ENCODE data around the gene WWOX. TPM values are rescaled to one million over a fixed set of nuclear protein-coding genes. Genes with fewer than 3 reads are reported as not detected.

The WWOX gene
- total and polyA plus RNA-seq, 3 donors from 2014 or later, result 20.6 to 76.7 (median 64.1) TPM

DNA sequence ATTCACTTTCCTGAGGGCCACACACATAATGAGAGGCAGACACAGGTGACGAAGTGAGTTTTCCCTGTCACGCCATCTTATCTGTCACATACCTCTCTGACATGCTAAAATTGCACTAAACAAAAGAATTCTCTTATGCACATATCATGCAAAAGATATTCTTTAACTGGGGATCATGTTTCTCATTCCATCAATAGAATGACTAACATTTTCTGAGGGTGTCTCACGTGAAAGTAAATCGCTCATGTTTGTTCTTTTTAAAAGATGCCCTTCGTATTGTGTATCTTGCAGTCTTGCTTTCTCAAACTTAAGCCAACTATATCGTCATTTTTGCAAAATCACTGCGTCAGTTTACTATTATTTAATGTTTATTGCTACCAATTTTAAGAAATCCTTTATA, 306.4 kb downstream of the WWOX start:
- no peak overlapping the region for H3K4me3 ChIP-seq
- H3K36me3 ChIP-seq (ENCODE audit: low read depth, missing control alignments), result no peaks in the 10 kb centered on the region
- no peaks in the 10 kb centered on the region for H3K27me3 ChIP-seq
- no peaks in the 10 kb centered on the region for H3K9me3 ChIP-seq
- DNase-seq, result no peak
- WGBS, 2 donors, result 89 to 93% methylated on average over 7 of the region's 7 CpGs
- no peak overlapping the region for H3K27ac ChIP-seq
- intact Hi-C loops (cut with DNase I; ENCODE audit: low total_unique reads), result no loop called here
- H3K4me1 ChIP-seq, result no peaks in the 10 kb centered on the region
- TF ChIP-seq, protein P1, sequence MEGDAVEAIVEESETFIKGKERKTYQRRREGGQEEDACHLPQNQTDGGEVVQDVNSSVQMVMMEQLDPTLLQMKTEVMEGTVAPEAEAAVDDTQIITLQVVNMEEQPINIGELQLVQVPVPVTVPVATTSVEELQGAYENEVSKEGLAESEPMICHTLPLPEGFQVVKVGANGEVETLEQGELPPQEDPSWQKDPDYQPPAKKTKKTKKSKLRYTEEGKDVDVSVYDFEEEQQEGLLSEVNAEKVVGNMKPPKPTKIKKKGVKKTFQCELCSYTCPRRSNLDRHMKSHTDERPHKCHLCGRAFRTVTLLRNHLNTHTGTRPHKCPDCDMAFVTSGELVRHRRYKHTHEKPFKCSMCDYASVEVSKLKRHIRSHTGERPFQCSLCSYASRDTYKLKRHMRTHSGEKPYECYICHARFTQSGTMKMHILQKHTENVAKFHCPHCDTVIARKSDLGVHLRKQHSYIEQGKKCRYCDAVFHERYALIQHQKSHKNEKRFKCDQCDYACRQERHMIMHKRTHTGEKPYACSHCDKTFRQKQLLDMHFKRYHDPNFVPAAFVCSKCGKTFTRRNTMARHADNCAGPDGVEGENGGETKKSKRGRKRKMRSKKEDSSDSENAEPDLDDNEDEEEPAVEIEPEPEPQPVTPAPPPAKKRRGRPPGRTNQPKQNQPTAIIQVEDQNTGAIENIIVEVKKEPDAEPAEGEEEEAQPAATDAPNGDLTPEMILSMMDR (IDR thresholded peaks at IDR 0.05), result no peak
- TF ChIP-seq POLR2A (IDR thresholded peaks at IDR 0.05), result no peak

DNA sequence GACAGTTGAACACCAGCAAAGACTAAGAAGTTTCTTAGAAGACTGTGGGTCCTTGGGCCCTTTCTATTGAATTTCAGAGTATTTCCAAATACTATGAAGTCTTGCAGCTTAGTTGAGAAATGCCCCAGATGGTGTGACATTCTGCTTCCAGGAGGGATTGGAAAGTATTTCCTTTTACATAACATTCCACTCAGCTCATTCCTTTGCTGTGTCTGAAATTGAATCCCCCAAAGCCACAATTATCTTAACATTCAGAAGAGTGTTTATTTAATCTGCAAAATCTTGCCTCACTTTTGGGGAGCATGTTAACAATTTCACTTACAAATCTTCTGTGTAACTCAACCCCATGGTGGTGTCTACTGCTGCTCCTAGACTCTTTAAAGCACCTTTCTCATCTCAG, 307.7 kb downstream of the WWOX start:
- H3K9me3 ChIP-seq, result no peaks in the 10 kb centered on the region
- H3K4me1 ChIP-seq, result no peaks in the 10 kb centered on the region
- H3K27me3 ChIP-seq, result no peaks in the 10 kb centered on the region
- no peak for TF ChIP-seq POLR2A (IDR thresholded peaks at IDR 0.05)
- TF ChIP-seq, protein P1 (IDR thresholded peaks at IDR 0.05), result no peak
- intact Hi-C loops (cut with DNase I; ENCODE audit: low total_unique reads), result no loop called here
- H3K4me3 ChIP-seq, result no peak overlapping the region
- H3K36me3 ChIP-seq (ENCODE audit: low read depth, missing control alignments), result no peaks in the 10 kb centered on the region
- no peak overlapping the region for H3K27ac ChIP-seq
- no peak for DNase-seq

DNA sequence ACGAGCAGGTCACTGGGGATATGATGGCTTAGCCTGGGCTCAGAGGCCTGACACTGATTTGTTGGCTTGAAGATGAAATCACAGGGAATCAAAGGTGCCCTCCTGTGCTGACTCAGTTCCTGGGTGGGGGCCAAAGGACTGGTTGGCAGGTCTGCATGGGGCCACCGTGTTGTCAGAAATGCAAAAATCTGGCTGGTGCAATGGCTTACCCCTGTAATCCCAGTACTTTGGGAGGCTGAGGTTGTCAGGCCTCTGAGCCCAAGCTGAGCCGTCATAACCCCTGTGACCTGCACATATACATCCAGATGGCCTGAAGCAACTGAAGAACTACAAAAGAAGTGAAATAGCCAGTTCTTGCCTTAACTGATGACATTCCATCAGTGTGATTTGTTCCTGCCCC, 314.2 kb downstream of the WWOX start:
- TF ChIP-seq, protein P1 (IDR thresholded peaks at IDR 0.05), result no peak
- TF ChIP-seq POLR2A (IDR thresholded peaks at IDR 0.05), result no peak
- intact Hi-C loops (cut with DNase I; ENCODE audit: low total_unique reads), result no loop called here

GRCh38 chr16:78415013-78415412, 315.6 kb downstream of the WWOX start:
- TF ChIP-seq, protein P1 (IDR thresholded peaks at IDR 0.05), result no peak
- TF ChIP-seq POLR2A (IDR thresholded peaks at IDR 0.05), result no peak
- Histone ChIP-seq H3K36me3 (ENCODE audit: low read depth, missing control alignments) (no peaks in the 10 kb centered on the region), H3K4me3 (no peak overlapping the region), H3K9me3 (no peaks in the 10 kb centered on the region), H3K27ac (no peak overlapping the region), H3K27me3 (no peaks in the 10 kb centered on the region), H3K4me1 (no peaks in the 10 kb centered on the region)
- no peak for DNase-seq
- intact Hi-C loops (cut with DNase I; ENCODE audit: low total_unique reads), result no loop called here
- WGBS, 2 donors, result 95 to 97% methylated on average over 5 of the region's 5 CpGs

More for the DNA sequence above, 314.2 kb downstream of the WWOX start:
- Histone ChIP-seq H3K4me3 (no peak overlapping the region), H3K27ac (no peak overlapping the region), H3K4me1 (no peaks in the 10 kb centered on the region), H3K9me3 (no peaks in the 10 kb centered on the region), H3K27me3 (no peaks in the 10 kb centered on the region), H3K36me3 (ENCODE audit: low read depth, missing control alignments) (no peaks in the 10 kb centered on the region)
- DNase-seq, result no peak
- WGBS, 2 donors, result 90 to 96% methylated on average over 3 of the region's 3 CpGs

DNA sequence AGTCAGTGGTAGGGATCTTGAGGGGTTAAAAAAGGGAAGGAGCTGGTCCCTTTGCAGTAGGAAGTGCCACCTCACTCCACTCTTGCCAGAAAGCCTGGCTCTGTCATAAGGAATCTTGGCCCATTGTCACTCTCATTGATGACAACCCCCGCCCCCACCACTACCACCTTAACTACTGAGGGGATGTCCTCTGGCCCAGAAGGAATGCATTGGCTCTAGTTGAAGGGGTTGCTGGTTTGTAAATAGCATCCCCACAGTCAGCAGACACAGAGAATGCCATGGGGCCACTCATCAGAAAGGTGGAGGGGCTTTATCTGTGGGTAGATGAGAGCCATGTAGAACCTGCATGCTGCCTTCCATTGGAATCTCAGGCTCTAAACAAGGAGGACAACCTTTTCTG, 316.2 kb downstream of the WWOX start:
- H3K4me1 ChIP-seq, result no peaks in the 10 kb centered on the region
- H3K27me3 ChIP-seq, result no peaks in the 10 kb centered on the region
- intact Hi-C loops (cut with DNase I; ENCODE audit: low total_unique reads), result no loop called here
- H3K9me3 ChIP-seq, result no peaks in the 10 kb centered on the region
- H3K4me3 ChIP-seq, result no peak overlapping the region
- no peak for DNase-seq
- H3K36me3 ChIP-seq (ENCODE audit: low read depth, missing control alignments), result no peaks in the 10 kb centered on the region
- H3K27ac ChIP-seq, result no peak overlapping the region
- TF ChIP-seq, protein P1 (IDR thresholded peaks at IDR 0.05), result no peak
- TF ChIP-seq POLR2A (IDR thresholded peaks at IDR 0.05), result no peak
- WGBS, 2 donors, result 89 to 100% methylated on average over 1 of the region's 1 CpG
